GM21528 (cell line): ENCODE measurements around the gene PSMG1.
"Not testable (repeated sequence)": the region's sequence is repeated elsewhere in the genome, so short reads cannot be mapped to it uniquely, and the experiment has no call there.

Experiments used
- ATAC-seq: cut with Tn5 transposase; IDR thresholded peaks from one replicate; pipeline ENCODE4 v1.9.1; 2021; ENCODE audit warnings: mild to moderate bottlenecking, moderate library complexity; ENCODE audit not compliant: unreplicated experiment, low FRiP score

PSMG1 gene

GRCh38 chr21:39159342-39160063 lies 23.7 kb downstream of the PSMG1 start:
- no peak for ATAC-seq

GRCh38 chr21:39157241-39157640 lies 26.0 kb downstream of the PSMG1 start:
- not testable (repeated sequence) for ATAC-seq

GRCh38 chr21:39156024-39156423 lies 27.2 kb downstream of the PSMG1 start:
- no peak for ATAC-seq

- ATAC-seq, result no peak
Observed at GRCh38 chr21:39155578-39155977, 27.7 kb downstream of the PSMG1 start.

GRCh38 chr21:39153842-39154241 lies 29.4 kb downstream of the PSMG1 start:
- no peak for ATAC-seq

GRCh38 chr21:39153373-39153772 lies 29.9 kb downstream of the PSMG1 start:
- no peak for ATAC-seq

GRCh38 chr21:39152271-39152670 lies 31.0 kb downstream of the PSMG1 start:
- ATAC-seq, result no peak

- ATAC-seq, result no peak
Observed at GRCh38 chr21:39150877-39151276, 32.4 kb downstream of the PSMG1 start.

GRCh38 chr21:39150316-39150715 lies 32.9 kb downstream of the PSMG1 start:
- no peak for ATAC-seq

- no peak for ATAC-seq
Observed at GRCh38 chr21:39149882-39150281, 33.4 kb downstream of the PSMG1 start.

- ATAC-seq, result no peak
Observed at GRCh38 chr21:39148975-39149374, 34.3 kb downstream of the PSMG1 start.

GRCh38 chr21:39144191-39144590 lies 39.1 kb downstream of the PSMG1 start:
- no peak for ATAC-seq

GRCh38 chr21:39142972-39143371 lies 40.3 kb downstream of the PSMG1 start:
- no peak for ATAC-seq

GRCh38 chr21:39141502-39141901 lies 41.7 kb downstream of the PSMG1 start:
- ATAC-seq, result no peak

GRCh38 chr21:39137248-39138178 lies 45.7 kb downstream of the PSMG1 start:
- no peak for ATAC-seq

GRCh38 chr21:39136711-39137110 lies 46.5 kb downstream of the PSMG1 start:
- ATAC-seq, result no peak

GRCh38 chr21:39136138-39136537 lies 47.1 kb downstream of the PSMG1 start:
- ATAC-seq, result not testable (repeated sequence)

GRCh38 chr21:39134288-39134810 lies 48.9 kb downstream of the PSMG1 start:
- no peak for ATAC-seq

- no peak for ATAC-seq
Observed at GRCh38 chr21:39132248-39132647, 51.0 kb downstream of the PSMG1 start.

GRCh38 chr21:39131791-39132190 lies 51.5 kb downstream of the PSMG1 start:
- no peak for ATAC-seq

GRCh38 chr21:39127506-39127905 lies 55.7 kb downstream of the PSMG1 start:
- ATAC-seq, result no peak

GRCh38 chr21:39126486-39126806 lies 56.8 kb downstream of the PSMG1 start:
- no peak for ATAC-seq
